Subcutaneous abdominal adipose tissue (tissue), 5 donors: Measurements from ENCODE around the gene ABCC3.
"Not testable (repeated sequence)": the region's sequence is repeated elsewhere in the genome, so short reads cannot be mapped to it uniquely, and the experiment has no call there.

Experiments
- H3K27ac ChIP-seq: one replicate; pipeline ENCODE4 v1.7.0; 2013; ENCODE audit warnings: low read depth, mild to moderate bottlenecking, inconsistent platforms, low read length, moderate library complexity
- H3K27me3 ChIP-seq, 5 donors: one replicate each; pipeline ENCODE4 v1.7.0; 2013; ENCODE audit warnings: low read length in 5 of 5, inconsistent platforms in 1 of 5; ENCODE audit not compliant: control insufficient read depth in 5 of 5, insufficient read depth in 4 of 5
- H3K36me3 ChIP-seq, 5 donors: one replicate each; pipeline ENCODE4 v1.7.0; 2013; ENCODE audit warnings: low read length in 5 of 5; ENCODE audit not compliant: control insufficient read depth in 5 of 5, insufficient read depth in 5 of 5
- H3K4me1 ChIP-seq, 5 donors: one replicate each; pipeline ENCODE4 v1.7.0; 2013; ENCODE audit warnings: low read length in 5 of 5, mild to moderate bottlenecking in 3 of 5, moderate library complexity in 1 of 5; ENCODE audit not compliant: control insufficient read depth in 5 of 5, insufficient read depth in 5 of 5
- H3K4me3 ChIP-seq, 5 donors: one replicate each; pipeline ENCODE4 v1.7.0; 2013; ENCODE audit warnings: low read length in 5 of 5, low read depth in 1 of 5
- H3K9ac ChIP-seq, 5 donors: one replicate each; pipeline ENCODE4 v1.7.0; 2013; ENCODE audit warnings: low read length in 5 of 5, mild to moderate bottlenecking in 4 of 5, moderate library complexity in 3 of 5
- H3K9me3 ChIP-seq, 5 donors: one replicate each; pipeline ENCODE4 v1.7.0; 2013; ENCODE audit warnings: low read length in 5 of 5; ENCODE audit not compliant: control insufficient read depth in 5 of 5
- donor health status: healthy.
- donor health status: healthy.
- donor health status: healthy.
- donor health status: healthy.
- donor health status: healthy.

ABCC3 gene

DNA sequence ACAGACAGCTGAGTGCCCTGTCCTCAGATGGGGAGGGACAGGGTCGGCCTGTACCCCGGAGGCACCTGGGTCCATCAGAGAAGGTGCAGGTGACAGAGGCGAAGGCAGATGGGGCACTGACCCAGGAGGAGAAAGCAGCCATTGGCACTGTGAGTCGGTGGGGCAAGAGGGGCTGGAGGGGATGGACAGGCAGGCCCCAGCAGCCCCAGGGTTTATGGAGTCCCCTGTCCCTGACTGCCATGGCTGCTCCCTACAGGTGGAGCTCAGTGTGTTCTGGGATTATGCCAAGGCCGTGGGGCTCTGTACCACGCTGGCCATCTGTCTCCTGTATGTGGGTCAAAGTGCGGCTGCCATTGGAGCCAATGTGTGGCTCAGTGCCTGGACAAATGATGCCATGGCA is 40.9 kb downstream of the ABCC3 start:
- H3K9me3 ChIP-seq, result no peaks in the 10 kb centered on the region
- H3K4me1 ChIP-seq, result peaks cover 0 to 7% (median 3%) of the 10 kb centered on the region in 5 donors
- H3K9ac ChIP-seq, result no peak overlapping the region
- H3K27ac ChIP-seq, result no peak overlapping the region
- no peaks in the 10 kb centered on the region for H3K36me3 ChIP-seq
- H3K27me3 ChIP-seq, result no peaks in the 10 kb centered on the region
- no peak overlapping the region for H3K4me3 ChIP-seq

DNA sequence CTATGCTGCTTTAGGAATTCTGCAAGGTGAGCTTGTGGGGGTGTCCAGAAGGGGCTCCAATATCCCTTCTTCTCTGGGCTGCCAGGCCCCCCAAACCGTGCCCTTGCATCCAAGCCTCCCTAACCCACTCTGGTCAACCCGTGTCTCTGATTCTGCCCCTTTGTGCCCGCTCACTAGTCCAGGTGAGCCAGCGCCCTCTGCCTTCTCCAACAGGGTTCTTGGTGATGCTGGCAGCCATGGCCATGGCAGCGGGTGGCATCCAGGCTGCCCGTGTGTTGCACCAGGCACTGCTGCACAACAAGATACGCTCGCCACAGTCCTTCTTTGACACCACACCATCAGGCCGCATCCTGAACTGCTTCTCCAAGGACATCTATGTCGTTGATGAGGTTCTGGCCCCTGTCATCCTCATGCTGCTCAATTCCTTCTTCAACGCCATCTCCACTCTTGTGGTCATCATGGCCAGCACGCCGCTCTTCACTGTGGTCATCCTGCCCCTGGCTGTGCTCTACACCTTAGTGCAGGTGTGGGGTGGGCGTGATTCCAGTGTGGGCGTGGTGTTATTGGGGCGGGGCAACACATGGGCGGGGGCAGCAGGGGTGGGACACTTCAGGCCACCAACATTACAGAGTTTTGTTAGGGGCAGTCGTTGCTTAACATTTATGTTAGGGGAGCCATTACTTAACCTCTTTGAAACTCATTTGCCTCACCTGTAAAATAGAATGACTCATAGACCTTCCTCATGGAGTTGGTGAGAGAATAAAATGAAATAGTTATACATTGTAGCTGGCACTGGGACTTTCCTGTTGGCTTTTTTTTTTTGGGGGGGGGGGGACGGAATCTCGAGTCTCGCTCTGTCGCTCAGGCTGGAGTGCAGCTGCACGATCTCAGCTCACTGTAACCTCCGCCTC is 41.6 kb downstream of the ABCC3 start:
- no peak overlapping the region for H3K4me3 ChIP-seq
- no peak overlapping the region for H3K9ac ChIP-seq
- H3K27me3 ChIP-seq, result no peaks in the 10 kb centered on the region
- H3K27ac ChIP-seq, result no peak overlapping the region
- no peaks in the 10 kb centered on the region for H3K36me3 ChIP-seq
- H3K4me1 ChIP-seq, result peaks cover 0 to 9% (median 4%) of the 10 kb centered on the region in 5 donors
- no peaks in the 10 kb centered on the region for H3K9me3 ChIP-seq

DNA sequence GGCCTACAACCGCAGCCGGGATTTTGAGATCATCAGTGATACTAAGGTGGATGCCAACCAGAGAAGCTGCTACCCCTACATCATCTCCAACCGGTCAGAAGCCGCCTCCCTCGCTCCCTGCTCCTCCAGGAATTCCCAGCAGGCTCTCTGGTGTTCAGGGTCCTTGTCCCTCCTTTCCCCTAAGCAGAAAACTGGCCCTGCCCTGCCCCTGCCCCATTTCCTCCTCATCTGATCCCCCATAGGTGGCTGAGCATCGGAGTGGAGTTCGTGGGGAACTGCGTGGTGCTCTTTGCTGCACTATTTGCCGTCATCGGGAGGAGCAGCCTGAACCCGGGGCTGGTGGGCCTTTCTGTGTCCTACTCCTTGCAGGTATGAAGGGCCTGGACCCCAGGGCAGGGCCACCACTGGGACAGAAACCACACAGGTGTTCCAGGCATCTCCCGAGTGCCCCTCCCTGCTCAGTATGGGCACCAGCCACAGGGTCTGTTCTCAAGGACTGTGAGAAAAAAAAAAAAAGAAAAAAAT is 43.2 kb downstream of the ABCC3 start:
- no peaks in the 10 kb centered on the region for H3K9me3 ChIP-seq

DNA sequence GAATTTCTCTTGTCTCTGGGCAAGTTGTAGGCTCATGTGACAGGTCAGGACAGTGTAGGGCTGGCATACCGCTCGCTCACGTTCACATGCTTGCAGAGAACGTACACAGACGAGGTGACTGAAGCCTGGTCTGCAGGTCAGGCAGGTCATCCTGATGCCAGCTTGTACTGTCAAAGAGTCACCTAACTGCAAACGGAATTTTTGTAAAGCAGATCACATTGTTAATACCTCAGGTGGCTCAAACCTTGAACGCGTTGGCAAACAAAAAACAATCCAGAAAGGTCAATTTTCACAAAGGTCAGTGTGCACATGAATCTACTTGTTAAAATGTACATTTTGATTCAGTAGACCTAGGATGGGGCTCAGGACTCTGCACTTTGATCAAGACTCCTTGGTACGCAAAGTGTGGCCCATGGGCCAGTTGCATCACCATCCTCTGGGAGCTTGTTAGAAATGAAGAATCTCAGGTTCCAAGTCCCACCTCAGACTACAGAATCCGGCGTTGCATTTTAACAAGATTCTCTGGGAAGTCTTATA is 44.4 kb downstream of the ABCC3 start:
- Histone ChIP-seq H3K9ac (no peak overlapping the region), H3K36me3 (no peaks in the 10 kb centered on the region), H3K27me3 (no peaks in the 10 kb centered on the region), H3K4me1 (peaks cover 0 to 13% (median 9%) of the 10 kb centered on the region in 5 donors), H3K27ac (no peak overlapping the region), H3K9me3 (no peaks in the 10 kb centered on the region), H3K4me3 (no peak overlapping the region)

More for the DNA sequence above, 43.2 kb downstream of the ABCC3 start:
- Histone ChIP-seq H3K9ac (no peak overlapping the region), H3K36me3 (no peaks in the 10 kb centered on the region), H3K4me1 (peaks cover 0 to 13% (median 9%) of the 10 kb centered on the region in 5 donors), H3K4me3 (no peak overlapping the region), H3K27ac (no peak overlapping the region), H3K27me3 (no peaks in the 10 kb centered on the region)

DNA sequence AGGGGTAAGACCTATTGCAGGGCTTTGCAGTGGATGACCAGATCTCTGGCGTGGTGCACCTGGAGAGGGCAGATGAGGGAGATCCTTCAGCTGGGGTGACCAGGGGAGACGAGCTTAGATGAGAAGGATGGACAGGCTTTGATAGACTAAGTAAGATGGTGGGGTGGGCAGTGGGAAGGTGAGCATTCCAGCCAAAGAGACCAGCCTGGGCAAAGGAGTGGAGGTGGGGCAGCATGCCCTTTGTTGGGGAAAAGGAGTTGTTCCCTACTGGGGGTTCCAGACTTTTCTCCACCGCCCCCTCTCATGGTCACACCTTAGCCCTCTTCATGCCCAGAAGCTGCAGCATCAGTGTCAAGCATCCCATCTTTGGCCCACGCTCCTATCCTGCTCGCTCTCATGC is 45.4 kb downstream of the ABCC3 start:
- H3K4me1 ChIP-seq, result peaks cover 0 to 13% (median 9%) of the 10 kb centered on the region in 5 donors
- no peaks in the 10 kb centered on the region for H3K9me3 ChIP-seq
- H3K4me3 ChIP-seq, result no peak overlapping the region
- H3K27me3 ChIP-seq, result no peaks in the 10 kb centered on the region
- no peaks in the 10 kb centered on the region for H3K36me3 ChIP-seq
- no peak overlapping the region for H3K9ac ChIP-seq
- H3K27ac ChIP-seq, result no peak overlapping the region

DNA sequence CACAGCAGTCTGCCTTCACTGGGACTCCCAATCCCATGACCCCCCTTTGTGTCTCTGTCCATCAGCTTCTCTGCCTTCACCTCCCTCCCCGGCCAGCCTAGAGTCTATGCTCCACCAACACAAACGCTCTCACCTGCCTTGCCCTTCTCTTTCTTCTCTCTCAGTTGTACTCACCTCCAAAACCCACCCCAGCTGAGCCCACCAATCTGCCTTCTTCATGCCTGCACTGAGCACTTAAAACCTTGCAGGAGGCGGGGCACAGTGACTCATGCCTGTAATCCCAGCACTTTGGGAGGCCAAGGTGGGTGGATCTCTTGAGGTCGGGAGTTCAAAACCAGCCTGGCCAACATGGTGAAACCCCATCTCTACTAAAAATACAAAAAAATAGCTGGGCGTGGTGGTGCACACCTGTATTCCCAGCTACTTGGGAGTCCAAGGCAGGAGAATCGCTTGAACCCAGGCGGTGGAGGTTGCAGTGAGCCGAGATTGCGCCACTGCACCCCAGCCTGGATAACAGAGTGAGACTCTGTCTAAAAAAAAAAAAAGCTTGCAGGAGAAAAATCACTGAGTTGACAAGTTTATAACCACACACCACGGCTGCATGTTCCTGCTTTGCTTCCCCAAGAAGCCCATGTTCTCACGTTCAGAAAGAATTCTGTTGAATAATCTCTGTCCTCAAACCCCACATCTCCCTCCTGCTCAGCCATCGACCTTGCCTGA is 46.0 kb downstream of the ABCC3 start:
- H3K4me3 ChIP-seq, result peak overlapping the region in 2 of 5 donors; percentile 28 to 47
- H3K27me3 ChIP-seq, H3K27ac ChIP-seq, H3K9me3 ChIP-seq, H3K36me3 ChIP-seq, H3K9ac ChIP-seq: not testable (repeated sequence)
- H3K4me1 ChIP-seq, result peaks cover 0 to 13% (median 9%) of the 10 kb centered on the region in 5 donors

DNA sequence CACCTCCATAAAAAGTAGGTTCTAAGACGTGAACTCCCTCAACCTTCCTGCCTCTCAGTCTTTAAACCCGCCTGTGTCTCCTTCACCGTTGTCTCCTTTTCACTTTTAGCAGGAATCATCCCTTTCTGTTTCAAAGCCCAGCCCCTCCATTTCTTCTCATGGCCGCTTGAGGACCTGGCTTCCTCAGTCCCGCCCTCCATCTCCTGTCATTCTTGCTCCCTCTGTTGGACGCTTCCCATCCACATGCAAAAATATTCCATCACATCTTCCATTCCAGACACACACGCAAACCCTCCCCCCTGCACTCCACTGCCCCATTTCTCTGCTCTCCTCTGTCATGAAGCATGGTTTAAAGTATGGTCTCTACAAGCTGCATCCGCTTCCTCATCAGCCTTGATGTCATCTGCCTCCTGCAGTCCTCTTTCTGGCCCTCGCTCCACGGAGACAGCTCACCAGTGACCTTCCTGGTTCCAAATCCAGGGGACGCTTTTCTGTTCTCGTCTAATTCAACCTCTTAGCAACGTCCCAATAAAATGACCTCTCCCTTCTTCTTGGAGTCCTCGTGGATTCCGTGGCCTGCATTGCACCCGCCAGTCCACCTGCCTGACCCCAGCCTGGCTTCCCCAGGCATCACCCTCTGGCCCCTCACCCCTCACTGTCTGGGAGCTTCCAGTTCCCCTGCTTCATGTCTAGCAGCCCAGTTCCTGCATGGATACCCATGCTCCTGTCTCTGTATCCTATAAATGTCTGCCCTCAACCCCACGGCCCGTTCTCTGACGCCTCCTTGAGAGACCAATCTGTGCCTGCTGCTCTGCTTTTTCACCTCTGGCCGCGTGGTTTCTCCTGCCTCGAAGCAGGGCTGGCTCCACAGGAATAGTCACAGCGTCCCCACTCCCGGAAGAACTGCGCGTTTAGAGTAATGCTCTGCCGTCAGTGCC is 46.9 kb downstream of the ABCC3 start:
- H3K4me3 ChIP-seq, result peak overlapping the region in 2 of 5 donors; percentile 28 to 47
- no peak overlapping the region for H3K27ac ChIP-seq
- no peaks in the 10 kb centered on the region for H3K36me3 ChIP-seq
- H3K4me1 ChIP-seq, result peaks cover 0 to 16% (median 9%) of the 10 kb centered on the region in 5 donors
- no peaks in the 10 kb centered on the region for H3K9me3 ChIP-seq
- no peak overlapping the region for H3K9ac ChIP-seq
- no peaks in the 10 kb centered on the region for H3K27me3 ChIP-seq

DNA sequence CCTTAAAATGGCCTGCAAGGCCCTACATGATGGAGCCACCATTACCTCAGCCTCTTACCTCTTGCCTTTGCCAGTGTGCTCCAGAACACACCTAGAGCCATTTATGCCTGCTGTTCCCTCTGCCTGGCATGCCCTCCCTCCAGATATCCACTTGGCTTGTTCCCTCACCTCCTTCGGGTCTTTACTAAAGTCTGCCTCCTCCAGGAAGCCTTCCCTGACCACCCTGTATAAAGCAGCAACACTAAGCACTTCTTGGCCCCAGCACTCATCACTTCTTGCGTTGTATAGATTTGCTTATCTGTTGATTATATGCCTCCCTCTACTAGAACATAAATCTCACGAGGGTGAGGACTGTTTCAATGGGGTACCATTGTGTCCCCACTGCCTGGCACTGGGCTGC is 47.8 kb downstream of the ABCC3 start:
- Histone ChIP-seq H3K27ac (no peak overlapping the region), H3K4me3 (no peak overlapping the region), H3K36me3 (no peaks in the 10 kb centered on the region), H3K27me3 (no peaks in the 10 kb centered on the region), H3K4me1 (peaks cover 0 to 25% (median 14%) of the 10 kb centered on the region in 5 donors), H3K9me3 (no peaks in the 10 kb centered on the region), H3K9ac (no peak overlapping the region)

DNA sequence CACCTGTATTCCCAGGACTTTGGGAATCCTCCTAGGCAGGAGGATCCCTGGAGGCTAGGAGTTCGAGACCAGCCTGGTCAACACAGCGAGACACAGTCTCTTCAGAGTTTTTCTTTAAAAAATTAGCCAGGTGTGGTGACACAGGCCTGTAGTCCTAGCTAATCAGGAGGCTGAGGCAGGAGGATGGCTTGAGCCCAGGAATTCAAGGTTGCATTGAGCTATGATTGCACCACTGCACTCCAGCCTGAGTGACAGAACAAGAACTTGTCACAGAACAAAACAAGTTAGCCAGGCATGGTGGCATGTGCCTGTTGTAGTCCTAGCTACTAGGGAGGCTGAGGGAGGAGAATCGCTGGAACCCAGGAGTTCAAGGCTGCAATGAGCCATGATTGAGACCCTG is 48.3 kb downstream of the ABCC3 start:
- no peak overlapping the region for H3K9ac ChIP-seq
- no peaks in the 10 kb centered on the region for H3K36me3 ChIP-seq
- no peaks in the 10 kb centered on the region for H3K9me3 ChIP-seq
- H3K27ac ChIP-seq, result no peak overlapping the region
- H3K4me1 ChIP-seq, result peaks cover 0 to 28% (median 16%) of the 10 kb centered on the region in 5 donors
- no peaks in the 10 kb centered on the region for H3K27me3 ChIP-seq
- H3K4me3 ChIP-seq, result no peak overlapping the region
